Skeletal muscle satellite cell (primary cell): Measurements from ENCODE around the gene VLDLR. TPM values are rescaled to one million over a fixed set of nuclear protein-coding genes. Genes with fewer than 3 reads are reported as not detected.
A peak's percentile ranks its signal among the peaks of the same experiment; 100 is the strongest.

Experiments
- H3K27me3 ChIP-seq: 2 replicates; pipeline ENCODE4 v1.7.0; 2013; ENCODE audit warnings: low read length; ENCODE audit not compliant: control insufficient read depth, insufficient read depth
- H3K36me3 ChIP-seq: 2 replicates; pipeline ENCODE4 v1.7.0; 2013; ENCODE audit warnings: mild to moderate bottlenecking, control low read depth, low read length; ENCODE audit not compliant: insufficient read depth
- H3K4me1 ChIP-seq: 2 replicates; pipeline ENCODE4 v1.7.0; 2013; ENCODE audit warnings: low read length; ENCODE audit not compliant: control insufficient read depth, insufficient read depth
- H3K4me2 ChIP-seq: 2 replicates; pipeline ENCODE4 v1.7.0; 2013; ENCODE audit warnings: mild to moderate bottlenecking, low read length
- H3K4me3 ChIP-seq: 2 replicates; pipeline ENCODE4 v1.7.0; 2013; ENCODE audit warnings: low read length
- H3K9ac ChIP-seq: 2 replicates; pipeline ENCODE4 v1.7.0; 2013; ENCODE audit warnings: mild to moderate bottlenecking, low read depth, low read length, moderate library complexity
- H3K9me3 ChIP-seq: replicated peaks from 2 replicates; pipeline ENCODE4 v1.7.0; 2013; ENCODE audit warnings: mild to moderate bottlenecking, control low read depth, low read length
- total RNA-seq: library from RNA; depleted of rRNA; stranded (reverse); fragments of >200 nt; gene quantifications from 2 replicates; pipeline ENCODE4 v1.2.3, GENCODE V29; 2012; rRNA removed

VLDLR gene
- total RNA-seq, result 6.1 and 8.3 TPM in 2 replicates

DNA sequence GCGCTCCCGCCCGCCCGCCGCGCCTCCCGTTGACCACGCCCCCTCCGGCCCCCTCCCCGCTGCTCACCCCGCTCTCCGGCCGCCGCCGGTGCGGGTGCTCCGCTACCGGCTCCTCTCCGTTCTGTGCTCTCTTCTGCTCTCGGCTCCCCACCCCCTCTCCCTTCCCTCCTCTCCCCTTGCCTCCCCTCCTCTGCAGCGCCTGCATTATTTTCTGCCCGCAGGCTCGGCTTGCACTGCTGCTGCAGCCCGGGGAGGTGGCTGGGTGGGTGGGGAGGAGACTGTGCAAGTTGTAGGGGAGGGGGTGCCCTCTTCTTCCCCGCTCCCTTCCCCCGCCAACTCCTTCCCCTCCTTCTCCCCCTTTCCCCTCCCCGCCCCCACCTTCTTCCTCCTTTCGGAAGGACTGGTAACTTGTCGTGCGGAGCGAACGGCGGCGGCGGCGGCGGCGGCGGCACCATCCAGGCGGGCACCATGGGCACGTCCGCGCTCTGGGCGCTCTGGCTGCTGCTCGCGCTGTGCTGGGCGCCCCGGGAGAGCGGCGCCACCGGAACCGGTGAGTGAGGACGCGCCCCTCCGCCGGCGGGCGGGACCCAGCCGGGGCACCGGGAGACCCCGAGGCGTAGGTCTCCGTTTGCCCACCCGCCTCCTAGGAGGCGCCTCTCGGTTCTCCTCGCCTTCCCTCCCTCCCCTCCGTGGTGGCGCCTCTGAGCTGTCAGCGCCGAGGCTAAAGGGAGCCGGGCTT is at the start of gene VLDLR:
VLDLR (plus strand) TSS at position 66 of the 739 bp plus-strand sequence; CDS start at position 469, 403 bp downstream.
- peak within 1 kb of the TSS; percentile 62 for H3K9ac ChIP-seq
- H3K4me3 ChIP-seq, result peak within 1 kb of the TSS; percentile 74
- peaks cover 16% of the 10 kb centered on the region for H3K4me1 ChIP-seq
- no peaks in the 10 kb centered on the region for H3K9me3 ChIP-seq
- H3K27me3 ChIP-seq, result peaks cover 24% of the 10 kb centered on the region
- H3K4me2 ChIP-seq, result peak within 1 kb of the TSS; percentile 91
- H3K36me3 ChIP-seq, result no peaks in the 10 kb centered on the region

DNA sequence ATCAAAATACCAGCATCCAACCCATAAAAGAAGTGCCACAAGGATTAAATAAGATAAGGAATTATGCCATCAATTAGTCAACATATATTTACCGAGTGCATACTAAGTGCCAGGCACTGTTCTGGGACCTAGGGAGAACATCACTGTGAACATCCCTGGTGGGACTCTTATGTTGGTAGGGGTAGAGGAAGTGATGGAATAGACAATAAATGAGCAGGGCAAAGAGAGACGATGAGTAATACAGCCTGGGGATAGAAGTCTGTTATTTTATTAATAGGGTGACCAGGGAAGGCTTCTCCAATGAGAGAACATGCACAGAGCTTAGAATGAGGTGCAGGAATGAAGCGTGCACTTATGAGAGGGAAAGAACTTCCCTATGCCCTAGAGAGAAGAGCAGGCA is 47.4 kb upstream of the VLDLR start:
- no peaks in the 10 kb centered on the region for H3K36me3 ChIP-seq
- no peaks in the 10 kb centered on the region for H3K27me3 ChIP-seq
- H3K9me3 ChIP-seq, result no peaks in the 10 kb centered on the region
- H3K4me2 ChIP-seq, result no peak overlapping the region
- H3K9ac ChIP-seq, result no peak overlapping the region
- H3K4me1 ChIP-seq, result peaks cover 14% of the 10 kb centered on the region
- H3K4me3 ChIP-seq, result no peak overlapping the region

DNA sequence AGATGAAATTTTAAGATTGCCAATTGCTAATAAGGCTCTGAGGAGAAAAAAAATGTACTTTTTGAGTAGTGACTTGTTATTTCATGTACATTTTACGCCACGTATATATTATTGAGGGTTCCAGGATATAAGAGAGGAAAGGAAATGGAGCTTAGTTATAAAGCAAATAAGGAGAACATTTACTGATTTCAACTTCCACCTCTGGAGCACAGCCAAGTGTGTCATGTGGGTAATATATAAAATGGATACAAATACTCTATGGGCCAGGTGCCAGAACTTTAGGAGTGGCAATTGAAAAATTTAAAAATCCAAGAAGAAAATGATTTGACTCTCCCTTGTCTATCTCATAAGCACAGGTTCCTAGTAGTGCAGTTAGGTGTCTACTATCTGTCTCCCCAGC is 45.0 kb upstream of the VLDLR start:
- no peaks in the 10 kb centered on the region for H3K36me3 ChIP-seq
- H3K9me3 ChIP-seq, result no peaks in the 10 kb centered on the region

DNA sequence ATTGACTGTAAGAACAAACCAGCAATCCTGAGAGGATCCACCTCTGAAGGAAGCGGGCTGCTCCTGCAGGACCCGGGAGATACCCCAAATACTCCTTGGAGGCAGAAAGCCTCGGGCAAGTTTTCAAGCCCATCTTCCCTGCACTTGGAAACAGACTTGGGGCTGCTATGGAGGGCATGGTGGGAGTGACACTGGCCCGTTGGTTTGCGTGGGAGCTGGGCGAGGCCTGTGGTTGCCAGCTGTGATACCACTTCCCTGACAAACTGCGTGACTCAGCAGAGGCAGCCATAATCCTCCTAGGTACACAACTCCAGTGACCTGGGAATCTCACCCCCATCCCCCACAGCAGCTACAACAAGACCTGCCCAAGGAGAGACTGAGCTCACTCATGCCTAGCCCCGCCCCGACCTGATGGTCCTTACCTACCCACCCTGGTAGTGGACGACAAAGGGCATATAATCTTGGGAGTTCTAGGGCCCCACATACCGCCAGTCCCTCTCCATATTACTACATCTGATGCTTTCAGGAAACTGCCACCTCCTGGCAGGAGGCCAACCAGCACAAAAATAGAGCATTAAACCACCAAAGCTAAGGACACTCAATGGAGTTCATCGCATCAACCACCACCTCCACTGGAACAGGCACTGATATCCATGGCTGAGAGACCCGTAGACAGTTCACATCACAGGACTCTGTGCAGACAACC is 38.1 kb upstream of the VLDLR start:
- no peaks in the 10 kb centered on the region for H3K36me3 ChIP-seq
- no peaks in the 10 kb centered on the region for H3K9me3 ChIP-seq
- no peak overlapping the region for H3K4me3 ChIP-seq
- no peak overlapping the region for H3K4me2 ChIP-seq
- no peaks in the 10 kb centered on the region for H3K4me1 ChIP-seq
- no peak overlapping the region for H3K9ac ChIP-seq
- H3K27me3 ChIP-seq, result no peaks in the 10 kb centered on the region

More for the DNA sequence above, 45.0 kb upstream of the VLDLR start:
- Histone ChIP-seq H3K9ac (no peak overlapping the region), H3K4me2 (no peak overlapping the region), H3K4me3 (no peak overlapping the region), H3K4me1 (peaks cover under 1% of the 10 kb centered on the region), H3K27me3 (no peaks in the 10 kb centered on the region)

DNA sequence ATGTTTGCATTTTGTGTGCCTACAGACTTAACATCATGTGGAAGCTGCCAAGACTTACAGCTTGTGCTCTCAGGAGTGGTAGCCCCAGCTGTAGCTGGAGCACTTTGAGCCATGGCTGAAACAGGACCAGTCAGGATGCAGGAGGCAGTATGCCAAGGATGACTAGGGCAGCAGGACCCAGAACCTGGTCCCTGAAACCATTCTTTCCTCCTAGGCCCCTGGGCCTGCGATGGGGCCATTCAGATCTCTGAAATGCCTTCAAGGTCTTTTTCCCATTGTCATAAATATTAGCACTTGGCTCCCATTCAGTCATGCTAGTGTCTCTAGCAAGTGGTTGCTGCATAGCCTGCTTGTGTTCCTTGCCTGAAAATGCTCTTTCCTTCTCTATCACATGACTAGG is 29.6 kb upstream of the VLDLR start:
- H3K9ac ChIP-seq, result no peak overlapping the region
- H3K4me2 ChIP-seq, result no peak overlapping the region
- peaks cover 4% of the 10 kb centered on the region for H3K9me3 ChIP-seq
- no peaks in the 10 kb centered on the region for H3K27me3 ChIP-seq
- no peaks in the 10 kb centered on the region for H3K36me3 ChIP-seq
- H3K4me3 ChIP-seq, result no peak overlapping the region
- H3K4me1 ChIP-seq, result no peaks in the 10 kb centered on the region

DNA sequence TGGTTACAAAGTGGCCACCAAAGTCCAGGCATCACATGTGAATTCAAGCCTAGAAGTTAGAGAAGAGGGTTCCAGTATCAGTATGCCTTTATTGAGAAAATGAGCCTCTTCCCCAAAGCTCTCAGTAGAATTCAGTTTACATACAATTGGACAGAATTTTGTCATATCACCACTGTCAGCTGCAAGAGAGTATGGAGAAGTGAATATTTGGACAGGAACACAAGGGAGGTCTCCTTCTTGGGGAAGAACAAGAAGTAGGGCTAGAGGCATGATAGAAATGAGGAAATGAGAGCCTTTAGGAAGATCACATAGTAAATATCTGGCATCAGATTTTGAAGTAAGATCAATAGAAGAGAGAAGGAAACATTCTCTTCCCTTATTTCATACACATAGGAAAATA is 27.8 kb upstream of the VLDLR start:
- Histone ChIP-seq H3K27me3 (no peaks in the 10 kb centered on the region), H3K4me2 (no peak overlapping the region), H3K4me1 (no peaks in the 10 kb centered on the region), H3K36me3 (no peaks in the 10 kb centered on the region), H3K9ac (no peak overlapping the region), H3K9me3 (peaks cover 4% of the 10 kb centered on the region), H3K4me3 (no peak overlapping the region)

DNA sequence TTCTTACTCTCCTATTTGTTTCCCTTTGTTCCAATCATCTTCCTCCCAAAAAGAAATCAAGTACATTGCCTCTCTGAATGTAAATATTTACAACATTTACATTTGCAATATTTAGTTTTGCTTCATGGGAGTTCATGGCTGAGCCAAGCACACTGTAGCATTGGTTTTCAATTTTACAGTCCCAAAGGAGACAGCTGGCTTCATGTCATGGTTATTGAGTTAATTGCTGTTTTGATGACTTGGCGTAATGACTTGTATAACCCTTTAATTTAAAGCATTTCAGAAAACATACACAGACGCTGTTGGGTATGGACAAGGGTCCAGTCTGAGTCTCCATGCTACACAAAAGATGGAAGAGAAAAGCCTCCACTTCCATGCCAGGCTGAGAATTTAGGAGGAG is 25.6 kb upstream of the VLDLR start:
- Histone ChIP-seq H3K27me3 (no peaks in the 10 kb centered on the region), H3K4me2 (no peak overlapping the region), H3K36me3 (no peaks in the 10 kb centered on the region), H3K4me1 (no peaks in the 10 kb centered on the region), H3K4me3 (no peak overlapping the region), H3K9me3 (peaks cover 4% of the 10 kb centered on the region), H3K9ac (no peak overlapping the region)

DNA sequence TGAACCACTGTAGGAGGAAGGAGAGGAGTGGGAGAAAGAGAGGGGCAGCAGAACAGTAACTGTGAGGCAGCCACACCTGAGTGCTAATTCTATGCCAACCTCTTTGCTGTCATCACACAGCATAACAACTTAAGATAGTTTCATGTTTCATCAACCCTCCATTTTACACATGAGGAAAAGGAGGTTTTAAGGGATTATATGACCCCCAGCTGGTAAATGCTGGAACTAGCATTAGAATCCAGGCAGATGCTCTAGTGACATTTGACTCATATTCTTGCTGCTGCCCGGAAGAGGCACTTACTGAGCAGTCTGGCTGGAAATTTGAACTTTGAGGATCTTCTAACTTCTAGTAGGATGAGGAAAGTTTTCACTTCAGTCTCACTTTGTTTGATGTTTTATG is 24.1 kb upstream of the VLDLR start:
- Histone ChIP-seq H3K4me2 (no peak overlapping the region), H3K4me3 (no peak overlapping the region), H3K9ac (no peak overlapping the region), H3K9me3 (no peaks in the 10 kb centered on the region), H3K4me1 (no peaks in the 10 kb centered on the region), H3K36me3 (no peaks in the 10 kb centered on the region), H3K27me3 (no peaks in the 10 kb centered on the region)

DNA sequence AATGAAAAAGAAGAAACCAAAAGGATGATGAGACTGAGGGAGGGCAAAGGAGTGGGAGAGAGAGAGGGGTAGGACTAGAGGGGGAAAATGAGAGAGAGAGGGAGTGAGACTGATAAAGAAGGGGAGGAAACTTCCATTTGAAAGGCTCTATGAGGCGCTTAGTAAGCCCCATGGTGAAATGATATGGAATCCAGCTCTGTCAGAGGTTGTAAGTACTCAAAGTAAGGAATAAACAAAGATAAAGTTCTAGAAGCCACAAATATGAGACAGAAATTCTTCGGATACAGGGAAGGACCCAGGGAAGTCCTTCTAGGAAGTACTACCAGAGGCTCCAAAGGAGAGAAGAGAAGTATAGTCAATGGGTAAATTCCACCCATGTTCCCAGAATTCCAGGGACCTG is 21.7 kb upstream of the VLDLR start:
- no peaks in the 10 kb centered on the region for H3K4me1 ChIP-seq
- no peak overlapping the region for H3K9ac ChIP-seq
- H3K27me3 ChIP-seq, result no peaks in the 10 kb centered on the region
- H3K9me3 ChIP-seq, result no peaks in the 10 kb centered on the region
- H3K4me2 ChIP-seq, result no peak overlapping the region
- H3K4me3 ChIP-seq, result no peak overlapping the region
- H3K36me3 ChIP-seq, result no peaks in the 10 kb centered on the region

DNA sequence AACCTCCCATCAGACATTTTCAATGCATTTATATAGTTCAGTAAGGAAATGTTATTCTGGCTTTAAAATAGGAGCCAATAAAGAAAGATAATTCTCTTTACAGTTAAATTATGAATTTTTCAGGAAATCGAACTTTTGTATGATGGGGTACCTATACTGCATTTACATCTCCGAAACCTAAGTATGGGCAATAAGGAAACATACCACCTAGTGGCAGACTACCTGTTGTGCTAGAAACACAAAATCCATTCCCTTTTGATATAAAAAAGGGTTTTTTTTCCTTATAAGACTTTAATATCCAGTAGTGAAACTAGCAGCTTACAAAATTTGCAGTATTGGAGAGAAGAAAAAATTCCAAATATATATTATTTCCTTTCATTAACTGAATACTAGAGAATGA is 21.3 kb upstream of the VLDLR start:
- no peak overlapping the region for H3K4me3 ChIP-seq
- no peaks in the 10 kb centered on the region for H3K27me3 ChIP-seq
- no peaks in the 10 kb centered on the region for H3K9me3 ChIP-seq
- no peaks in the 10 kb centered on the region for H3K4me1 ChIP-seq
- H3K4me2 ChIP-seq, result no peak overlapping the region
- no peak overlapping the region for H3K9ac ChIP-seq
- no peaks in the 10 kb centered on the region for H3K36me3 ChIP-seq

DNA sequence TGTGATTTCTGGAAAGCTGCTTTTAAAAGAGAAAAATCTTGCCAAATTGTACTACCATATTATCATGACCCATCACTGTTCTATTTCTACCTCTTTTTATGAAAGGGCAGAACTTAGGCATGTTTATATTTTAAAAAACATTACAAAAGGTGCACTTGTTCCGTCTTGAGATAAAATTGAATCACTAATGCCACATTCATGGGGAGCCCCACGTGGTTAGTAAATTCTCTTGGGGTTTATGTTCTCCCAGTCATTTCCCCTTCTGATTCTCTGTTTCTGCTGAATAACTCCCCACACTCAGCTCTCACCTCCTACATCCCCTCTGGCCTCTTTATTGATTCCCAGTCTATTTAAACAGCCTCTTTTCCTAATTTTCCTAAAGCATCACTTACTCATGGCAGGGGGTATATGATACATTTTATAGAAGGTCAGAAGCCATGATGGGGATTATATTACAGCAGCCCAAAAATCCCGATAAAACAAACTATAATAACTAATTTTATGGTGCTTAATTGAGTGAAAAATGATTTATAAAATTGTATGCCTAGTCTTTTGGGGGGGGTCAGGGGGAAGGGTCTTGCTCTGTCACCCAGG is 19.7 kb upstream of the VLDLR start:
- Histone ChIP-seq H3K9ac (no peak overlapping the region), H3K27me3 (no peaks in the 10 kb centered on the region), H3K4me2 (no peak overlapping the region), H3K4me1 (no peaks in the 10 kb centered on the region), H3K36me3 (no peaks in the 10 kb centered on the region), H3K4me3 (no peak overlapping the region), H3K9me3 (no peaks in the 10 kb centered on the region)
